SK-N-MC (cell line): ENCODE measurements around the gene MICU1.

Source experiments
- EZH2 ChIP-seq: fragments of 200-600 bp; sonication (generic); IDR thresholded peaks from one replicate; pipeline ENCODE4 v1.6.1; 2017; ENCODE audit warnings: antibody characterized with exemption
- FOXP2 ChIP-seq: optimal IDR thresholded peaks from 2 replicates; pipeline ENCODE3; 2011; ENCODE audit warnings: mild to moderate bottlenecking, moderate library complexity; ENCODE audit not compliant: insufficient read depth; ENCODE audit errors: extremely low read length, control extremely low read depth
- POLR2AphosphoS5 ChIP-seq: IDR thresholded peaks from 2 replicates; pipeline ENCODE4 v1.6.1; 2012; ENCODE audit warnings: mild to moderate bottlenecking, low read depth, low read length, borderline replicate concordance

DNA sequence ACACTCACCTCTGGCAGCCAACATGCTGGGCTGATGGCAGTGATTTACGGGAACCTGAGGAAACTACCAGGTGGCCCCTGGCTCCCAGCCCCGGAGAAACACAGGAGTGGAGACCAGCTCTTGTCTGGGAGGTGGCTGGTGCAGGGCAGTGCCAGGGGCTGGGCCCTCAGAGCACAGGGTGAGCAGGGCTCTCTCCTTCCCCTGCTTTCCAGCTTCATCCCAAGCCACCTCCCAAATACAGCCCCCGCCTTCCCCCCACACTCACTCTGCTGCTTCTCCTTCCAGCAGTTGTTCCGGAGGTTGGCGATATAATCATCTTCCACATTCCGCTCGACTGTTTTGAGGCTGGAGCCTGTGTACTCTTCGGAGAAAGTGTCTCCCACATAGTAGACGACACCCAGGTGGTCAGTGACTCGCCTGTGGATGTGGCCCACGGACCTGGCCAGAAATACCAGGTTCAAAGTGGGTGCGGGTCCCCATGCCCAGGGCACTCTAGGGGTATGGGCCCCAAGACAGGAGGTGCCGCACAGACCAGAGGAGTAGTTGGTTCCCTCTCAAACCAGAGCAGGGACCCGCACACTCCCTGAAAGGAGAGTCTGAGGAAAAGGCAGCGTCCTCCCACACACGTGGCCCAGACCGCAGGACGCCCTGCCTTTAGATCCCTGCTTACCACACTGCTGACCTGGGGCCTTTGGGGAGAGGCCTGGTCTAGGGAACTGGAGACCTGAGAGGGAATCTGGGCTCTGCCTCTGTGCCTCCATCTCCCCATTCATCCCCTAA lies 289.4 kb downstream of the MICU1 start:
- TF ChIP-seq EZH2, result no peak
- TF ChIP-seq POLR2AphosphoS5, result no peak
- TF ChIP-seq FOXP2, result no peak
